HAP-1 (cell line): ENCODE measurements around the gene SPTLC2.
"Not testable (repeated sequence)": the region's sequence is repeated elsewhere in the genome, so short reads cannot be mapped to it uniquely, and the experiment has no call there.

Source experiments
- DNase-seq, 2 experiments: peaks; one replicate each; pipeline ENCODE4 v3.0.0-alpha.2; 2016 to 2020; ENCODE audit warnings: low spot score in 2 of 2
- H3K27me3 ChIP-seq: fragments of 250-450 bp; sonication (Bioruptor Pico); 2 replicates; pipeline ENCODE4 v1.5.1; 2020; ENCODE audit warnings: low read depth, mild to moderate bottlenecking, moderate library complexity
- H3K36me3 ChIP-seq: fragments of 250-450 bp; sonication (Bioruptor Pico); replicated peaks from 2 replicates; pipeline ENCODE4 v1.5.1; 2020; ENCODE audit warnings: mild to moderate bottlenecking
- H3K4me1 ChIP-seq: fragments of 250-450 bp; sonication (Bioruptor Pico); 2 replicates; pipeline ENCODE4 v1.5.1; 2020; ENCODE audit warnings: mild to moderate bottlenecking
- H3K4me3 ChIP-seq: fragments of 250-450 bp; sonication (Bioruptor Pico); 2 replicates; pipeline ENCODE4 v1.5.1; 2020; ENCODE audit warnings: mild to moderate bottlenecking, moderate library complexity
- H3K9me3 ChIP-seq: fragments of 250-450 bp; sonication (Bioruptor Pico); 2 replicates; pipeline ENCODE4 v1.5.1; 2020; ENCODE audit warnings: mild to moderate bottlenecking, moderate library complexity
- in situ Hi-C: fragments of 300-500 bp; cut with MboI; formaldehyde crosslinking; loops from 3 replicates; pipeline ENCODE4 v1.14.3; 2020; ENCODE audit warnings: low sequenced_read_pairs, inconsistent platforms, mixed read lengths

SPTLC2 gene

DNA sequence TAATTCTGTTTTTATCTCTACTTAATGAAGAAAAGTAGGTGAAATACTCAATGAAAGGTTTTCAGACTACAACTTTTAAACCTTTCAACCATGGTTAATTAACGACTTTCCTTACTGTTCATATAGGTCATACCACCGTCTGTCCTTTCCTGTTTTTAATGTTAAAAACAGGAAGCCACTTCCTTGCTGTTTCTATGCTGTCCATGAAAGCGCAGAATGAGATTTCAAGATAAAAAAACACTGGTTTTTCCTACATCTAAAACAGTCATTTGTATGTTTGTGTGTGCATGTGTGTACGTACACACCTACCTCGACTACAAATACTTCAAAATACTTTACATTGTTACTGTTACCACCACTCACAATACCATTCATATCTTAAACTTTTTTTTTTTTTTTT is 27.3 kb downstream of the SPTLC2 start:
- in situ Hi-C loops: no loop called here
- no peak overlapping the region for H3K4me3 ChIP-seq
- no peak for DNase-seq
- H3K4me1 ChIP-seq: peaks cover 9% of the 10 kb centered on the region
- H3K9me3 ChIP-seq: no peaks in the 10 kb centered on the region; the same call in 1 of the 2 replicates
- no peaks in the 10 kb centered on the region for H3K27me3 ChIP-seq
- H3K36me3 ChIP-seq: no peaks in the 10 kb centered on the region; the same call in 1 of the 2 replicates

DNA sequence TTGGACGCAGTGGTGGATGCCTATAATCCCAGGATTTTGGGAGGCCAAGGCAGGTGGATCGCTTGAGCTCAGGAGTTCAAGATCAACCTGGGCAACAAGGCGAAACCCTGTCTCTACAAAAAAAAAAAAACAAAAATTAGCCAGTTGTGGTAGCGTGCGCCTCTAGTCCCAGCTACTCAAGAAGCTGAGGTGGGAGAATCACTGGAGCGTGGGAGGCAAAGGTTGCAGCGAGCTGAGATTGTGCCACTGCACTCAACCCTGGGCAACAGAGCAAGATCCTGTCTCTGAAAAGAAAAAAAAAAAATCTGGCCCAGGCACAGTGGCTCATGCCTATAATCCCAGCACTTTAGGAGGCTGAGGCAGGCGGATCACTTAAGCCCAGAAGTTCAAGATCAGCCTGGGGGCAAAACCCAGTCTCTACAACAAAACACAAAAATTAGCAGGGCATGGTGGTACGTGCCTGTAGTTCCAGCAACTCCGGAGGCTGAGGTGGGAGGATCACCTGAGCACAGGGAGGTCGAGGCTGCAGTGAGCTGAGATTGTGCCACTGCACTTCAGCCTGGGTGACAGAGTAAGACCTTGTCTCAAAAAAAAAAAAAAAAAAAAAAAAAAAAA is 27.9 kb downstream of the SPTLC2 start:
- in situ Hi-C loops, H3K9me3 ChIP-seq, H3K4me1 ChIP-seq, DNase-seq, H3K4me3 ChIP-seq, H3K36me3 ChIP-seq, H3K27me3 ChIP-seq: not testable (repeated sequence)

DNA sequence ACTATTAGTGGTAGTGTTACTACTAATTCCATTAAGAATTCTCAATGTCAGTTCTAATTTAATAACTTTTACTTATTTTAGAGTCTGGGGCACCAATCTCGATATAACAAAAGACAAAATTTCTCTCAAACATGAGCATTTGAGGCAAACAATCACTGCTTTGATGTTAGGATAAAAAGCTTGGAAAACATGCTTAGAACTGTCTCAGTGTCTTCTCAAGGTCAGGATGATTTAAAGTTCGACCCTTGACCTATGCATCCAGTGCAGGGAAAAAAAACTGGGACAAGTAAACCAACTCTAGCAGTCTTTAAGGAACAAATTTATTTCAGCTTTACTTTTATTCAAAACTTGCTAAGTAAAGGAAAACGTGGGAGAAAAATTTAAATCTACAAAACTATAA is 31.1 kb downstream of the SPTLC2 start:
- no peak for DNase-seq
- in situ Hi-C loops: no loop called here
- Histone ChIP-seq H3K4me1 (peaks cover 20% of the 10 kb centered on the region), H3K27me3 (no peaks in the 10 kb centered on the region), H3K4me3 (no peak overlapping the region), H3K9me3 (no peaks in the 10 kb centered on the region), H3K36me3 (no peaks in the 10 kb centered on the region; the same call in 1 of the 2 replicates)

DNA sequence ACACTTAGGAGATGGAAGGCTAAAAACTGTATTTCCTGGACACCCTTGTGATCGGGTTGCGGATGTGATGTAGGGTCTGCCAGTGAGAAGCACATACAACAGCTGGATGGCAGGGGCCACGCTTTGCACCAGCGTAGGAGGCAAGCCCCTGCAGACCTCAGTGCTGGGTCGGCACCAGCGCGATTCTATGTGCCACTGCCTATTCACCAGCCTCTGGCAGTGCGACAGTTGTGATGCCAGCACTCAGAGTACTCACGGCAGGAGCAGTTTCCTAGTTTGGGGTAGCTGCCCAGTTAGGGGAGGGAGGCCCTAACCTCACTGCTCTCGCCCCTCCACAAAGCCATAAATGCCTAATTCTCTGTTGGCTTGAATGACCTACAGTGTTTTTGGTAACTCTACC is 31.6 kb downstream of the SPTLC2 start:
- H3K36me3 ChIP-seq: no peaks in the 10 kb centered on the region
- no peaks in the 10 kb centered on the region for H3K27me3 ChIP-seq
- no peak for DNase-seq
- no peak overlapping the region for H3K4me3 ChIP-seq
- peaks cover 20% of the 10 kb centered on the region for H3K4me1 ChIP-seq
- H3K9me3 ChIP-seq: no peaks in the 10 kb centered on the region
- in situ Hi-C loops: no loop called here

DNA sequence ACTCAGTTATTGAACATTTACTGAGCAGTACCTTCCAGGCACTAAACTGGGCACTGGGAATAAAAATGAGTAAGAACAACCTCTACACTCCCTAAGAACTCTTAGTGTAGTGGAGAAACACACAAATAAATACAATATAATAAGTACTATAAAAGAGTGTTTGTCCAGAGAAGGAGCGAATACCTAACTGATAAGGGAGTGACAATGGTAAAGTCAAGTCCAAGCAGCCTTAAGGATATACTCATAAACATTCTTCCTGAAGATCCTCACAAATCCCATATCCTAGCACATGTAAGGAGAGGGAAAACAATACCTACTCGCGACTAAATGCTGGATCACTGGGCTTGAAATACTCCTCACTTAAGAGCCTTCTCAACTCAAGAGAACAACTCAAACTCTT is 32.8 kb downstream of the SPTLC2 start:
- in situ Hi-C loops: no loop called here
- DNase-seq: no peak
- Histone ChIP-seq H3K27me3 (no peaks in the 10 kb centered on the region), H3K4me1 (peaks cover 20% of the 10 kb centered on the region), H3K9me3 (no peaks in the 10 kb centered on the region), H3K36me3 (no peaks in the 10 kb centered on the region), H3K4me3 (no peak overlapping the region)

DNA sequence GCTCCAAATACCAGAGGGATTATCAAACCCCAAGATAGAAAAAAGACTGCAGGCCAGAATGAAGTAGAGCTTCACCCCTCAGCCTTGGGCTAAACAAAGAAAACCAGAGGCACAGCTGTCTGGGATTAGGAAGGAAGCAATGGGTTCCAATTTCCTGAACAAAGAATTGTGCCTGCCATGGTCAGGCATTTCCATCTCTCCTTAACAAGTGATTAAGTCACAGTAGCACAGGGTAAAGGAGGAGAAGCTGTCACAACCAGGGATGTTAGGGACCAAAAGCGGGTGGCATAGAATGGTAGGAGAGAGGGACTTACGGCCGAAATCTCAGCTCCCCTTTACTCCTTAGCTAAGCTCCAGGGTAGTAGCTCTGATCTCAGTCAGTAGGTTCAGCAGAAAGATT is 33.9 kb downstream of the SPTLC2 start:
- H3K36me3 ChIP-seq: no peaks in the 10 kb centered on the region
- H3K4me3 ChIP-seq: no peak overlapping the region
- peak; percentile 60 to 74 for DNase-seq
- H3K9me3 ChIP-seq: no peaks in the 10 kb centered on the region
- in situ Hi-C loops: no loop called here
- H3K4me1 ChIP-seq: peaks cover 20% of the 10 kb centered on the region
- H3K27me3 ChIP-seq: no peaks in the 10 kb centered on the region

DNA sequence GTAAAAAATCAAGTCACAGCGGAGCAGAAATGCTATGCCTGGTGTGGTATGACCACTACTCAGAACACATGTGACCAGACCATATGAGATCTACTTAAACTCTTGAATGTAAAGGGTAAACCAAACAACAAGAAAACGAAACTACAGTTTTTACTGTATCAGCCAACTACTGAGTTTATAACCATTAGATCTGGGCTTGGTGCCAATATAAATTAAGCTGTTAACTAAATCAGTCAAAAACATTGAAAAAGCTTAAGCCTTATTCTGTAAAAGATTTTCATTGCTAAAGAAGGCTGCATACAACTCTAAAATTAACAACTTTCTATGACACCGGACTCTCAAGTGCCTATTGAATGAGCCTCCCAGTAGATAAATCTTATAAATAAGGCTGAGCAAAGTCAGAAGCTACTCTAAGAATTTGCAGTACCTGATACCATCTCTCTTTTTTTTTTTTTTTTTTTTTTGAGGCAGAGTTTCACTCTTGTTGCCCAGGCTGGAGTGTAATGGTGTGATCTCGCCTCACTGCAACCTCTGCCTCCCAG is 35.4 kb downstream of the SPTLC2 start:
- no peak overlapping the region for H3K4me3 ChIP-seq
- H3K27me3 ChIP-seq: no peaks in the 10 kb centered on the region
- peak in 1 of 2 experiments; percentile 82 for DNase-seq
- in situ Hi-C loops: no loop called here
- no peaks in the 10 kb centered on the region for H3K9me3 ChIP-seq
- H3K4me1 ChIP-seq: peaks cover 20% of the 10 kb centered on the region
- peaks cover 12% of the 10 kb centered on the region; the same call in 1 of the 2 replicates for H3K36me3 ChIP-seq

DNA sequence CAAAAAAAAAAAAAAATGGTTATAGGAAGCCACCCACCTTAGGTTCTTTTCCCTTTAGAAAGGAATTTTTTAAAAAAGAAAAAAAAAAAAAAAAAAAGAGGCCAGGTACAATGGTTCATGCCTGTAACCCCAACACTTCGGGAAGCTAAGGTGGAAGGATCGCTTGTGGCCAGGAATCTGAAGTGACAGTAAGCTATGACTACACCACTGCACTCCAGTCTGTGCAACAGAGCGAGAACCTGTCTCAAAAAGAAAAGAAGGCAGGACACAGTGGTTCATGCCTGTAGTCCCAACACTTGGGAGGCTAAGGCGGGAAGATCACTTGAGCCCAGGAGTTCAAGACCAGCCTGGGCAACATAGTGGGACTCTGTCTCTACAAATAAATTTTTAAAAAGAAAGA is 36.0 kb downstream of the SPTLC2 start:
- in situ Hi-C loops: no loop called here
- Histone ChIP-seq H3K4me3 (no peak overlapping the region), H3K9me3 (no peaks in the 10 kb centered on the region), H3K36me3 (peaks cover 17% of the 10 kb centered on the region), H3K27me3 (no peaks in the 10 kb centered on the region), H3K4me1 (peaks cover 20% of the 10 kb centered on the region)
- no peak for DNase-seq

DNA sequence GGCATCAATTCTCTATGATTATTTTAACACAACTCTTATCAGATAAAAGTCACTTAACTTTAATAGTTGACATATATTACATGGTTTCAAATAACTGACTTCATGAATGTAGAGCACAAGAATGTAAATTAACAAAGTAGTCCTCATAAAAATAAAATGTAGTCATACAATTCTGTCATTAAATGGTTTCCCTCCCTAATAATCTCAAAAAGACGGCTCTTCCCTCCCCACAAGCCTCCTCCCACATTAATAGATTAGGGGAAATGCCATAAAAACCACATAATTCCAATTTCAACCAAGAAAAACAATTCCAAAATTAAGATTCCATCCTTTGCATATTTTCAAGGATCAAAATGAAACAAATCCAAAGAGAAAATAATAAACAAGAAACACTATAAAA is 36.7 kb downstream of the SPTLC2 start:
- in situ Hi-C loops: no loop called here
- H3K36me3 ChIP-seq: peaks cover 20% of the 10 kb centered on the region
- no peak for DNase-seq
- H3K4me1 ChIP-seq: peaks cover 20% of the 10 kb centered on the region
- no peaks in the 10 kb centered on the region for H3K27me3 ChIP-seq
- no peaks in the 10 kb centered on the region for H3K9me3 ChIP-seq
- H3K4me3 ChIP-seq: no peak overlapping the region

DNA sequence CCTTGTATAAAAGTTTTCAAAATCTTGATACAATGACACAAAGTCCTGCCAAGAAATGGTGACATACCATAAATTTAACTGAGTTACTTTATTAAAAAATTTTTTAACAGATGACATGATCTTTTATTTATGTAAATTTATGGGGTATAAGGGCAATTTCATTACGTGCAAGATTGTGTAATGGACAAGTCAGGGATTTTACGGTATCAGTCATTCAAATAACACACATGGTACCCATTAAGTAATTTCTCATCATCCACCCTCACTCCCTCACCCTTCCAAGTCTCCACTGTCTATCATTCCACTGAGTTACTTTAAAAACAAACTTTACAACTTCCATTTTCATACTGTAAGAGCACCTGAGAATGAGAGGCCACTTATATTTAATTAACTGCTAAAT is 37.4 kb downstream of the SPTLC2 start:
- peaks cover 25% of the 10 kb centered on the region for H3K36me3 ChIP-seq
- H3K9me3 ChIP-seq: no peaks in the 10 kb centered on the region
- no peak overlapping the region for H3K4me3 ChIP-seq
- no peaks in the 10 kb centered on the region for H3K27me3 ChIP-seq
- in situ Hi-C loops: no loop called here
- peaks cover 20% of the 10 kb centered on the region for H3K4me1 ChIP-seq
- no peak for DNase-seq

DNA sequence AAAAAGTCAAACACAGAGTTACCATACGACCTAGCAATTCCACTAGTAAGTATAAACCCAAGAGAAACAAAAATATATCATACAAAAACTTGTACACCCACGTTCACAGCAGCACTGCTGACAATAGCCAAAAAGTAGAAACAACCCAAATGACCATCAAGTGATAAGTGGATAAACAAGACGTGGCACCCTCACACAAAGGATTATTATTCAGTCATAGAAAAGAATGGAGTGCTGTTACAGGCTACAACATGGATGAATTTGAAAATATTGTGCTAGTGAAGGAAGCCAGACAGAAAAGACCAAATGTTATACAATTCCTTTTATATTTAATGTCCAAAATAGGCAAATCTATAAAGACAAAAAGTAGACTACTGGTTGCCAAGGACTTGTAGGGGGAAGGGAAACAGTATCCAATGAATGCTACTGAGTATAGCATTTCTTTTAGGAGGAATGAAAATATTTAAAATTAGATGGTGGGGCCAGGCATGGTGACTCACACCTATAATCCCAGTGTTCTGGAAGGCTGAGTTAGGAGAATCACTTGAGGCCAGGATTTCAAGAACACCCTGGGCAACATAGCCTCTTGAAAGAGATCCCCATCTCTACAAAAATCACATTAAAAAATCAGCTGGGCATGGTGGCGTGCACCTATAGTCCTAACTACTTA is 41.9 kb downstream of the SPTLC2 start:
- no peaks in the 10 kb centered on the region for H3K4me1 ChIP-seq
- in situ Hi-C loops: no loop called here
- DNase-seq: no peak
- H3K27me3 ChIP-seq: no peaks in the 10 kb centered on the region
- peaks cover 31% of the 10 kb centered on the region for H3K36me3 ChIP-seq
- no peaks in the 10 kb centered on the region for H3K9me3 ChIP-seq
- no peak overlapping the region for H3K4me3 ChIP-seq

DNA sequence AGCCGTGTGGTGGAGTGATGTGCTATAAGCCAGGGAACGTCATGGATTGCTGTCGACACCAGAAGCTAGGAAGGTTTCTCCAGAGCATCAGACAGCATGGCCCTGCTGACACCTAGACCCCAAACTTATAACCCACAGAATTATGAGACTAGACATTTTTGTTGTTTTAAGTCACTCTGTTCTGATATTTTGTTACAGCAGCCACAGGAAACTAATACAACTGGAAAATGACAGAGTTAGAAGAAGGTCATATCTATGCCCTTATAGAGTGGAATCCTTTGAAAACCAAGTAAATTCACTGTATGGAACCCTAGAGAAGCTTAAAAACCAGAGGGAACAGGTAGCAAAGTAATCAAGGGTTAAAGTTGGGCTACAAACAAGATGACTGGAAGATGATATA is 42.5 kb downstream of the SPTLC2 start:
- Histone ChIP-seq H3K36me3 (peaks cover 33% of the 10 kb centered on the region), H3K9me3 (no peaks in the 10 kb centered on the region), H3K27me3 (no peaks in the 10 kb centered on the region), H3K4me3 (no peak overlapping the region), H3K4me1 (no peaks in the 10 kb centered on the region)
- no peak for DNase-seq
- in situ Hi-C loops: no loop called here

DNA sequence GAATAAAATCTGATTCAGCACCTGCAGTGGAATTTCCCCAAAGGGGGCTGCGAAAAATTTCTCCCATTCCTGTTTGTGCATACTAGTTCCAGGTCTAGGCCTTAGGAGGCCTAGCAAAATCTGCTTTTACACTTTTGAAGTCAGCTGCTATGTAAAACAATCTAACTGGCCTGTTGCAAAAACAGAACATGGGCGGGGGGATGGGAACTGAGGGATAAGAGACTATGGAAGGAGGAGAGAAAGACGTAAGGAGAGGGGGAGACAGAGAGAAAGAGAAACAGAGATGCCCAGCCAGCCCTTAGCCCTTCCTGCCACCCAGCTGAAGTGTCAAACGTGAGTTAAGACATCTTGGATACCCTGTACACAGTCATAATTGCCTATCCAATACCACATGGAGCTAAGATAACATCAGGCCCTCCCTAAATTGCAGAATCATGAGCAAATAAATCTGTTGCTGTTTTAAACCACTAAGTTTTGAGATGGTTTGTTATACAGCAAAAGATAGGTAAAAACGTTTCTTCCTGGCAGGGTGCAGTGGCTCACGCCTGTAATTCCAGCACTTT is 45.6 kb downstream of the SPTLC2 start:
- Histone ChIP-seq H3K36me3 (peaks cover 19% of the 10 kb centered on the region), H3K4me1 (peaks cover 5% of the 10 kb centered on the region), H3K9me3 (no peaks in the 10 kb centered on the region), H3K27me3 (no peaks in the 10 kb centered on the region), H3K4me3 (no peak overlapping the region)
- no peak for DNase-seq
- in situ Hi-C loops: no loop called here

DNA sequence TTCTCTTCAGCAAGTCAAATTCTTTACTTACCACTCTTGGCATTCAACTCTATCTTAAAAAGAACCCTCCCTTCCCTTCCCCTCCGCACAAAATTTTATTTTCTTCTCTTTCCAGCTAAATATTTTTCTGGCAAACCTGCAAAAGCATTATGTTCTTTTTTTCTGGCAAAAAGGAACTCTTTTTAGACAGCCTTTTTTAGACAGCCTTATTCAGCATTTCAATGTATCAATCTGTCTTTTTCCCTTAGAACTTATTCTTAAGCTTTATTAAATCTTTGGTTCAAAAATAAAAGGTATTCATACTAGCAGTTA is 50.5 kb downstream of the SPTLC2 start:
- peaks cover 11% of the 10 kb centered on the region for H3K4me1 ChIP-seq
- no peaks in the 10 kb centered on the region for H3K27me3 ChIP-seq
- no peak for DNase-seq
- in situ Hi-C loops: no loop called here
- H3K4me3 ChIP-seq: no peak overlapping the region
- no peaks in the 10 kb centered on the region for H3K9me3 ChIP-seq
- peaks cover 3% of the 10 kb centered on the region for H3K36me3 ChIP-seq
